DLD1 (cell line): ENCODE measurements around the gene MRPL53.
"Not testable (repeated sequence)": the region's sequence is repeated elsewhere in the genome, so short reads cannot be mapped to it uniquely, and the experiment has no call there.

Experiments
- in situ Hi-C: cut with HindIII; loops from 2 replicates; pipeline ENCODE4 v1.10.0; 2017; ENCODE audit warnings: low sequenced_read_pairs

Gene MRPL53

GRCh38 chr2:74454654-74455511, 17.6 kb downstream of the MRPL53 start, which contains the start of gene INO80B:
Gene INO80B (plus strand): TSS chr2:74455087. CDS start chr2:74455117, 30 bp downstream.
- in situ Hi-C loops, result no loop called here

GRCh38 chr2:74450570-74451190, 21.8 kb downstream of the MRPL53 start:
- in situ Hi-C loops, result no loop called here

- in situ Hi-C loops, result no loop called here
Observed at GRCh38 chr2:74448771-74449170, 23.7 kb downstream of the MRPL53 start.

- in situ Hi-C loops, result no loop called here
Observed at GRCh38 chr2:74447230-74447999, 25.1 kb downstream of the MRPL53 start.

DNA sequence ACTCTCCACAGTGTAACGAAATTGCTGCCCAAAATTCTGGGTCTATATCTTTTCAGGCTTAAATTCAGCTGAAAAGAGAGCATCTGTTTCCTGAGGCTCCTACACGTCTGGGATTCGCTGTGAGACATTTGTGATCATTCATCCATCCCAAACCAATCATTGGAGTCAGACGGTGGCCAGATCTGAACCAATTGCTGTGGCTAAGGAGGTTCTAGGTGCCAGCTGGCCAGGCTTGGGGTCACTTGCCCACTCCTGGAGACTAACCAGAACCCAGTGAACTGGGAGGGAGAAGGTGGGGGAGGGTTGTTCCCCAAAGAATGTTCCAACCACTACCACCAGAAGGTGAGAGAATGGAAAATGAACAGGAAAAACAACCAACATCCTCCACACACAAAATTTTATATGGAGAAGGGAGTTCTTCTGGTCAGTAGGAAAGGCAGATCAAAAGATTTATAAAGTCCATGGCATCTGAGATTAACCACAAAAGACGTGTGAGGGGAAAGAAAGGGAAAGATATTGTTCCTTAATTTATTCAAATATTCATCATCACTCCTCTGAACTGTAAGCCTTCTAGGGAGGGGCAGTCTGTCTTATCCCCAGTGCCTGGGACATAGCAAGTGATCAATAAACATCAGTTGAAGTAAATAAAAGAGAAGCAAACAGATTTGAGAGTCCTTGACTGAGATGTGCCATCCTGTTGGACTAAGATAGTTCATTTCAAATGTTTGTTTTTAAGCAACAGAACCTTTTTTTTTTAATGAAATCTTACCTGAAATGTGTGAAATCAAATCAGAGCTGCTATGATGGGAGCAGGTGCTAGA, 27.8 kb downstream of the MRPL53 start:
- in situ Hi-C loops, result no loop called here

- in situ Hi-C loops, result not testable (repeated sequence)
Observed at GRCh38 chr2:74442483-74443297, 29.8 kb downstream of the MRPL53 start.

DNA sequence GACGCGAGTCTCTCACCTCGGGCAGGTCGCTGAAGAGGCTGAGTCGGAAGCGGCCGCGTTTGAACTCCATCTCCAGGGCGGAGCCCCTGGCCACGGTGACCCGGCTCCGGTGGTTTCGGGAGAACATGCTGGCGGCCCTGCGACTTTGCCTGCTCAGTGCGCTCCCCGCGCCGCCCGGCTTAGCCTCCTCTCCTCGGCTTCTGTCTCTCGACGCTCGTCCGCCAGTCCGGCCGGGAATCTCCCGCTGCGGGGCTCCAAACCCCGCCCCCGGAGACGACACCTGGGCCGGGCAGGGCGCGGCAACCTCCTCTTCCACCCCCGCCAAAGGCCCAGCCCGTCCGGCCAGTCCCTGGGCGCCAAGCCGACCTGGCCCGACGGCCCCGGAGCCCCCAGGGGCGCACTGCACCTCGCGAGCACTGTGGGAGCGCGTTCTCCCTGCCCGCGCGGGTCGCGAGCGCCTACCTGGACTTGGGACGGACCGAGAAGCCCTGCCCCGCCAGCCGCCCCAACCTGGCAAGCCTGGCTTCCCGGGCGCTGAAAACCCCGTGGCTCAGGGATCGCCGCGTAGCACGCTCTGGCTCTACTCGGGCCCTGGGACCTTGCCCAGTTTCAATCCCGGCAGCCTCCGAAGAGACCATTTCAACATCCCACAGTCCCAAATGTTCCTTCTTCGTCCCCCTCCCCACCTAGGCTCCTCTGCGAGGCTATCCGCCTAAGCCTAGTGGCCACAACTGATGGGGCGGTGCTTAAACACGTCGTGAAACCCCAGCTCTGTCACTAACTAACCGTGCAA, 30.6 kb downstream of the MRPL53 start, which contains the start of gene RTKN:
Gene RTKN, minus strand, starts transcription at position 248 of the 793 bp plus-strand sequence. Its CDS starts 121 bp downstream, at position 127.
- in situ Hi-C loops, result no loop called here

- in situ Hi-C loops, result no loop called here
Observed at GRCh38 chr2:74441170-74441689, 31.2 kb downstream of the MRPL53 start.

- in situ Hi-C loops, result no loop called here
Observed at GRCh38 chr2:74440378-74441169, 31.9 kb downstream of the MRPL53 start.

- in situ Hi-C loops, result no loop called here
Observed at GRCh38 chr2:74439803-74440377, 32.6 kb downstream of the MRPL53 start.

DNA sequence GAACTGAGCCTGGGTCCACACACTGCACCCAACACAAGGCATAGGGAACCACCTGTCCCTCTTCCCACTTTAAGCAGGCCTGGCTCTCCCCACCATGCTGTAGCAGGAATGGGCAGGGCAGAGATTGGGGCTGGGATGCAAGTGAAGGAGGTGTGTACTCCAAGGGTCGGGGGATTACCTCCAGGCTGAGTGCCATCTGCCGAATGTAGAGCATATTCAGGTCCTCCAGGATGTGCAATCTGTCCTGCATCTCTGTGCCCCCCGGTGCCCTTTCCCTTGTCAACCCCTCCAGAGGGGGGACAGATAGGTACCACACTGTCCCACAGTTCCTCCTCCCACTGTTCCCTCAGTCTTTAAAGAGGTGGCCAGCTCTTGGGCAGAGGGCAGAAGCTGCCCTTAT, 33.1 kb downstream of the MRPL53 start:
- in situ Hi-C loops, result no loop called here

DNA sequence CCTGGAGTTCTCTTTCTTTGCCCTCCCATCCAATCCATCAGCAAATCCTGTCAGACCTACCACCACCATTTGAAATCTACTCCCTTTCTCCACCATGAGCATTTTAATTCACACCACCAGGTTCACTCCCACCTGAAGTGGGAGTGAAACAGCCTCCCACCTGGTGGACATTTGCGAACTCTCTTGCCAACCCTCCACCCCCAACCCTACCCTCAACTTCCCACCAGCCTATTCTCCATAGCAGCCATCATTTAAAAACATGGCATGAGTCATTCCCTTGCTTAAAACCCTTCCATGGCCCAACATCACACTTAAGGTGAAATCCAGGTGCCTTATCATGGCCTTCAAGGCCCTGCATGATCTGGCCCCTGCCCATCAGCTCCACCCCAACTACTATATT, 34.2 kb downstream of the MRPL53 start:
- in situ Hi-C loops, result no loop called here

GRCh38 chr2:74436848-74437695, 35.4 kb downstream of the MRPL53 start:
- in situ Hi-C loops, result no loop called here

DNA sequence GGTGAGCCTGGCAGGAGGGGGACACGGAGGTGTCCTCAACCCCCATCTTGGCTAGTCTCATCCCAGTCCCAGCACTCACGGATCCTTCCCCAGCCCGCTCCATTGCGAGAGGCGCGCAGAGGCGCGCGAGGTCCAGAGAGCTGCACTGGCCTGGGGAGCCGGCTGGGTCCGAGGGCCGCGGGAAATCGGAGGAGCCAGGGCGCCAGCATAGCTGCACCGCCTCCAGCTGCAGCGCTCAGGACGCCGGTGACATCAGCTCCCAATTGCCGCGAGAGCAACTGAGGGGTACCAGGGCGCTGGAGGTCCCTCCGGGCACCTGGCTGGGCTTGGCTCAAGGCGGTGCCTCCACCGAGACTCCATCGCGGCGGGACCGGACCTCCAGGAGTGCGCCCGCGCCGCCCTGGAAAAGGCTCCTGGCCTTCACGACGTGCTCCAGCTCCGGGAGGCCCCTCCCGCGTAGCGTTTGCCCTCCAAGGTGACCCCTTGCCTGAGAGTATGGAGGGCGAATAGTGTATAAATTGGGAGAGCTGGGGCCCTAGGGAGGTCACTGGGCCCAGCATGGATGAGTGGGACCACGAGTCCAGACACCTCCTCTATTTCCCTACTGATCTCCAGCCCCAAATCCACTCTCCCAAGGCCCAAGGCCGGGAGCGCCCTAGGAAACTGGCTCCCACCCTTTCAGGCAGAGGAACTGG, 36.2 kb downstream of the MRPL53 start:
- in situ Hi-C loops, result no loop called here

DNA sequence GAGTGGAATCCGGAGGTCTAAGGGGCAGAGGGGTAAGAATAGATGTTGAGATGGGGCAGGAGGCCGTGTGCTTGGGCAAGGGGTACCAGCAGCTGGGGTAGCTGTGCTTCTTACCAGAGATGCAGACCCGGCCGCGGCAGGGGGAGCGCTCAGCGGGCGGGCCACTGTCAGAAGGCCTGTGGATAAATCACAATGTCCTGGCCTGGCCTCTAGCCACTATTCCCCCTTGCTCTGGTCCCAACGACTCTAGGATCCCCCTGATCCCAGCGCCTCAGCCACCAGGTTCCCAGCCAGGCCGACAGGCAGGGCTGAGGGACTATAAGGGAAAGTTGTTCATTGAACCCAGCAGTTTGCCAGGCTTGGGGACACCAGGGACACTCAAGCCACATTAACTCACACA, 42.0 kb downstream of the MRPL53 start:
- in situ Hi-C loops, result no loop called here
